Testis (tissue), 3 donors: ENCODE measurements around the gene CAVIN1. TPM values are rescaled to one million over a fixed set of nuclear protein-coding genes. Genes with fewer than 3 reads are reported as not detected.
"Not testable (repeated sequence)": the region's sequence is repeated elsewhere in the genome, so short reads cannot be mapped to it uniquely, and the experiment has no call there.

Experiments
- DNase-seq: peaks from one replicate; pipeline ENCODE4 v3.0.0-alpha.2; 2019
- H3K27ac ChIP-seq, 2 donors: fragments of 200-600 bp; sonication (generic); one replicate each; pipeline ENCODE4 v1.5.1; 2019
- H3K27me3 ChIP-seq: fragments of 200-600 bp; sonication (generic); one replicate; pipeline ENCODE4 v1.5.1; 2019
- H3K36me3 ChIP-seq: fragments of 200-600 bp; sonication (generic); one replicate; pipeline ENCODE4 v1.5.1; 2017; ENCODE audit warnings: low read depth; ENCODE audit errors: missing control alignments
- H3K4me1 ChIP-seq: fragments of 200-600 bp; sonication (generic); one replicate; pipeline ENCODE4 v1.5.1; 2019
- H3K4me3 ChIP-seq, 2 donors: fragments of 200-600 bp; sonication (generic); one replicate each; pipeline ENCODE4 v1.5.1; 2017 to 2019
- H3K9me3 ChIP-seq: fragments of 200-600 bp; sonication (generic); one replicate; pipeline ENCODE4 v1.5.1; 2017
- POLR2A ChIP-seq: fragments of 450-650 bp; IDR thresholded peaks from one replicate; pipeline ENCODE4 v1.6.1; 2017; ENCODE audit warnings: antibody characterized with exemption, mild to moderate bottlenecking, moderate library complexity
- WGBS, 2 donors: methylation state at CpG; one replicate each; pipeline ENCODE4 v1.1.5; 2018; 5-methylcytosine and 5-hydroxymethylcytosine counted together
- intact Hi-C: fragments of 100-400 bp; cut with DNase I; formaldehyde crosslinking; loops from one replicate; pipeline ENCODE4 v1.15.1; 2023; ENCODE audit warnings: low total_unique reads
- polyA plus RNA-seq: library from polyadenylated mRNA; stranded (reverse); fragments of 350-450 nt; fragmentation: Illumina TruSeq; extraction: RNeasy Lipid Tissue Mini Kit (QIAGEN cat#74804); gene quantifications from one replicate; pipeline ENCODE4 v1.2.3, GENCODE V29; 2014; ENCODE audit warnings: low read depth, low replicate concordance; ENCODE audit not compliant: insufficient read depth
- total RNA-seq, 2 donors: library from RNA; depleted of rRNA; stranded (reverse); fragments of >200 nt; gene quantifications; one replicate each; pipeline ENCODE4 v1.2.3, GENCODE V29; 2016
- TF ChIP-seq, protein P1 (sequence below), 3 experiments: fragments of 450-650 bp in 2 of 3; fragments of 200-600 bp in 1 of 3; sonication (generic) in 1 of 3; IDR thresholded peaks; one replicate each; pipeline ENCODE4 v1.5.1; 2016 to 2019; ENCODE audit warnings: antibody characterized with exemption in 3 of 3, mild to moderate bottlenecking in 2 of 3, moderate library complexity in 1 of 3

Gene CAVIN1
- total and polyA plus RNA-seq, 3 donors from 2014 or later: 49.4 to 106 (median 68.4) TPM

DNA sequence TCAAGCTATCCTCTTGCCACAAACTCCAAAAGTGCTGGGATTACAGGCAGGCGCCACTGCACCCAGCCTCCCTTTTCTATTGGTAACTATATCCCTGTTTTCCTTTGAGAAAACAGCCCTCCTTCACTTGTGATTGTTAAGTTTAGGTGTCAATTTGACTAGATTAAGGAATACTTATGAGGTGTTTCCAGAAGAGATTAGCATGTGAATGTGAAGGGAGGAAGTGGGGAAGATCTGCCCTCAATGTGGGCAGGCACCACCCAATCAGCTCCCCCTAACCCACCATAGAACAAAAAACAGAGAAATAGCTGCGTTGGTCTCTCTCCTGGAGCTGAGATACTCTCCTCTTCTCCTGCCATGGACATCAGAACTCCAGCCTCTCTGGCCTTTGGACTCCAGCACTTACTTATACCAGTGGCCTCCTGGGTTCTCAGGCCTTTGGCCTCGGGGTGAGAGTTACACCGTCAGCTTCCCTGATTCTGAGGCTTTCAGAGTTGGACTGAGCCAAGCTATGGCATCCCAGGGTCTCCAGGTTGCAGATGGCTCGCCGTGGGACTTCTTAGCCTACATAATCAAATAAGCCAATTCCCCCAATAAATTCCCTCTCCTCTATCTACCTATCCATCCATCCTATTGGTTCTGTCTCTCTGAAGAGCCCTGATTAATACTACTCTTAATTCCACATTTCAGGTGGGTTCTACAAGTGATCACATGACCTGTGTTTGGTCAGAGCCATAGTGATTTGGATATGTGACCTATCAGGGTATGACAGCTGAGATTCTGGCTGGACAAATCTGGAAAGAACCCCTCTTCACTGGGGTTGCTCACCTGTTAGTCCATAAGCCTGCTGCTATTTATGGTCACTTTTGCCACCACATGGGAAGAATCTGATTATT is 22.9 kb downstream of the CAVIN1 start:
- no peak for TF ChIP-seq POLR2A
- TF ChIP-seq, protein P1, sequence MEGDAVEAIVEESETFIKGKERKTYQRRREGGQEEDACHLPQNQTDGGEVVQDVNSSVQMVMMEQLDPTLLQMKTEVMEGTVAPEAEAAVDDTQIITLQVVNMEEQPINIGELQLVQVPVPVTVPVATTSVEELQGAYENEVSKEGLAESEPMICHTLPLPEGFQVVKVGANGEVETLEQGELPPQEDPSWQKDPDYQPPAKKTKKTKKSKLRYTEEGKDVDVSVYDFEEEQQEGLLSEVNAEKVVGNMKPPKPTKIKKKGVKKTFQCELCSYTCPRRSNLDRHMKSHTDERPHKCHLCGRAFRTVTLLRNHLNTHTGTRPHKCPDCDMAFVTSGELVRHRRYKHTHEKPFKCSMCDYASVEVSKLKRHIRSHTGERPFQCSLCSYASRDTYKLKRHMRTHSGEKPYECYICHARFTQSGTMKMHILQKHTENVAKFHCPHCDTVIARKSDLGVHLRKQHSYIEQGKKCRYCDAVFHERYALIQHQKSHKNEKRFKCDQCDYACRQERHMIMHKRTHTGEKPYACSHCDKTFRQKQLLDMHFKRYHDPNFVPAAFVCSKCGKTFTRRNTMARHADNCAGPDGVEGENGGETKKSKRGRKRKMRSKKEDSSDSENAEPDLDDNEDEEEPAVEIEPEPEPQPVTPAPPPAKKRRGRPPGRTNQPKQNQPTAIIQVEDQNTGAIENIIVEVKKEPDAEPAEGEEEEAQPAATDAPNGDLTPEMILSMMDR (IDR thresholded peaks at IDR 0.05): no peak
- DNase-seq: no peak
- 88% methylated on average over 6 of the region's 6 CpGs for WGBS, 2 donors
- H3K4me3 ChIP-seq: no peak overlapping the region
- H3K27ac ChIP-seq: no peak overlapping the region
- no peaks in the 10 kb centered on the region for H3K36me3 ChIP-seq
- peaks cover 7% of the 10 kb centered on the region for H3K4me1 ChIP-seq
- H3K9me3 ChIP-seq: no peaks in the 10 kb centered on the region
- no peaks in the 10 kb centered on the region for H3K27me3 ChIP-seq
- intact Hi-C loops: no loop called here

DNA sequence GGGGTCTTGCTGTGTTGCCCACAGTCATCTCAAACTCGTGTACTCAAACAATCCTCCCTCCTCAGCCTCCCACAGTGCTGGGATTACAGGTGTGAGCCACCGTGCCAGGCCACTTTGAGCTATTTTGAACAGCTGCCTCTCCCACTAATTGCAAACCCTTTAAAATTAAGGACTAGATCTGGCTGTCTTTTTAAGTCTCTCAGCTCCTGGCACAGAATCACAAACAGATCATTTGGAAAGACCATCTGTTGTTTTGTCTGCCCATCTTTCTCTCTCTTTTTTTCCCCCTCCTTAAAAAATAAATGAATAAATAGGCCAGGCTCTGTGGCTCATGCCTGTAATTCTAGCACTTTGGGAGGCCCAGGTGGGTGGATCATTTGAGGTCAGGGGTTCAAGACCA is 23.9 kb downstream of the CAVIN1 start:
- TF ChIP-seq, protein P1 (IDR thresholded peaks at IDR 0.05): no peak
- no peak for TF ChIP-seq POLR2A
- Histone ChIP-seq H3K9me3 (no peaks in the 10 kb centered on the region), H3K27ac (no peak overlapping the region), H3K27me3 (no peaks in the 10 kb centered on the region), H3K4me1 (peaks cover 7% of the 10 kb centered on the region), H3K36me3 (no peaks in the 10 kb centered on the region), H3K4me3 (no peak overlapping the region)
- DNase-seq: no peak
- intact Hi-C loops: no loop called here
- WGBS, 2 donors: 55 to 58% methylated on average over 2 of the region's 2 CpGs

DNA sequence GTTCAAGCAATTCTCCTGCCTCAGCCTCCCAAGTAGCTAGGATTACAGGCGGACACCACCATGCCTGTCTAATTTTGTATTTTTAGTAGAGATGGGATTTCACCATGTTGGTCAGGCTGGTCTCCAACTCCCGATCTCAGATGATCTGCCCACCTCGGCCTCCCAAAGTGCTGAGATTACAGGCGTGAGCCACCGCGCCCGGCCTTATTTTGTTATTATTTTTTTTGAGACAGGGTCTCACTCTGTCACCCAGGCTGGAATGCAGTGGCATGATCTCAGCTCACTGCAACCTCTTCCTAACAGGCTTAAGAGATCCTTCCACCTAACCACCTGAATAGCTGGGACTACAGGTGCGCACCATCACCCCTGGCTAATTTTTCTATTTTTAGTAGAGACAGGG is 27.5 kb downstream of the CAVIN1 start:
- H3K36me3 ChIP-seq, H3K27me3 ChIP-seq, H3K27ac ChIP-seq, DNase-seq, H3K4me3 ChIP-seq, H3K4me1 ChIP-seq, H3K9me3 ChIP-seq, intact Hi-C loops: not testable (repeated sequence)
- 94 to 96% methylated on average over 8 of the region's 8 CpGs for whole genome bisulfite sequencing, 2 donors

DNA sequence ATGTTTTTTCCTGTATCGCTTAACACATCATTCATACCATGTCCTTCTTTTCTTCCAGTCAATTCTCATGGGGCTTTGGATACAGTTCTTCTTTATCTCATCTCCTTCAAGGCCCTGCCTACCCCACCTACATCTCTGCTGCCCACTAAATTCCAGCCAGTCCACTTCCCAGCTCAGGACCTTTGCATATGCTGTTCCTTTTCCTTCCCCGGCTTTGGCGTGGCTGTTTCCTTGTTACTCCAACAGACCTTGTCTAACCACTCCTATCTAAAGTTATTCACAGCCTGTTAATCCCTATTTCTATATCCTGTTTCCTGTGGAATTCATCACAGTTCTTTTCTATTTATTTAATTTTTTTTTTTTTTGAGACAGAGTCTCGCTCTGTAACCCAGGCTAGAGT is 28.2 kb downstream of the CAVIN1 start:
- intact Hi-C loops: no loop called here

DNA sequence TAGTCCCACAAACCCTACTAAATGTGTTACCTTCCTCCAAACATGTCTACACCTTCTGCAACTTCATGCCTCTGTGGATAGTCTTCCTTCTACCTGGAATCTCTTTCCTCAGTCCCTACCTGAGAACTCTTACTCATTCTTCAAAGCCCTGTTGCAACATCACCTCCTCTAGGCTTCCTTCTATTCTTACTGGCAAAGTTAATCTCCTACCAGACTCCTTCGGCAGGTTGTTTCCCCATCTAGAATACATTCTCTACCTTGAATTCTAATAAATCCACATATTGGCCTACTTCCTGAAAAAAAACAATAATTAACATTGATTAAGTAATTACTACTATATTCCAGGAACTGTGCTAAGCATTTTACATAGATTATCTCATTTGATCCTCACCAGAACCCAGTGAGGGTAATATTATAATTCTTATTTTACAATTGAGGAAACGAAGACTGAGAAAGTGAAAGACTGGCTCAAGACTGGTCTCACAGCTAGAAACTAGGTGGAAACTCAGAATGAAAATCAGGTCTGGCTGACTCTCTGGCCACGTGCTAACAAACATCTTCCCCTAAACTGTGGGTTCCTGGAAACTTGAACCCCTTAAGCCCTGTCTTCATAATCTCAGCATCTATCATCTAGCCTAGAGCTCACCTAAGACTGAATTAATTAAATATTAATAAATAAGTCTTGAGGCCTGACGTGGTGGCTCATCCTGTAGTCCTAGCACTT is 30.2 kb downstream of the CAVIN1 start:
- no peak overlapping the region for H3K27ac ChIP-seq
- no peak for DNase-seq
- intact Hi-C loops: no loop called here
- no peaks in the 10 kb centered on the region for H3K36me3 ChIP-seq
- H3K9me3 ChIP-seq: no peaks in the 10 kb centered on the region
- no peaks in the 10 kb centered on the region for H3K27me3 ChIP-seq
- TF ChIP-seq, protein P1 (IDR thresholded peaks at IDR 0.05): no peak
- no peak for TF ChIP-seq POLR2A
- 83 to 92% methylated on average over 4 of the region's 4 CpGs for WGBS, 2 donors
- no peak overlapping the region for H3K4me3 ChIP-seq
- peaks cover 12% of the 10 kb centered on the region for H3K4me1 ChIP-seq

More for the DNA sequence above, 28.2 kb downstream of the CAVIN1 start:
- no peak for DNase-seq
- no peaks in the 10 kb centered on the region for H3K27me3 ChIP-seq
- H3K36me3 ChIP-seq: no peaks in the 10 kb centered on the region
- H3K4me3 ChIP-seq: no peak overlapping the region
- TF ChIP-seq, protein P1 (IDR thresholded peaks at IDR 0.05): no peak
- no peak for TF ChIP-seq POLR2A
- H3K4me1 ChIP-seq: peaks cover 3% of the 10 kb centered on the region
- no peak overlapping the region for H3K27ac ChIP-seq
- WGBS, 2 donors: 93 to 100% methylated on average over 4 of the region's 4 CpGs
- no peaks in the 10 kb centered on the region for H3K9me3 ChIP-seq

DNA sequence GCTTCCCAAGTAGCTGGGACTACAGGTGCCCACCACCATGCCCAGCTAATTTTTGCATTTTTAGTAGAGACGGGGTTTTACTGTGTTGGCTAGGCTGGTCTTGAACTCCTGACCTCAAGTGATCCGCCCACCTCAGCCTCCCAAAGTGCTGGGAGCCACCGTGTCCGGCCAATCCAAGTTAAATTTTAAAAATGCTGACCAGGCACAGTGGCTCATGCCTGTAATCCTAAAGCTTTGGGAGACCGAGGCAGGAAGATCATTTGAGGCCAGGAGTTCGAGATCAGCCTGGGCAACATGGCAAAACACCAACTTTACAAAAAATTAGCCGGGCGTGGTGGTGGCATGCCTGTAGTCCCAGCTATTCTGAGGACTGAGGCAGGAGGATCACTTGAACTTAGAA is 31.6 kb downstream of the CAVIN1 start:
- H3K36me3 ChIP-seq, H3K27ac ChIP-seq, DNase-seq, intact Hi-C loops, H3K9me3 ChIP-seq, H3K4me3 ChIP-seq, H3K27me3 ChIP-seq: not testable (repeated sequence)
- WGBS, 2 donors: 87 to 92% methylated on average over 8 of the region's 8 CpGs
- peaks cover 17% of the 10 kb centered on the region for H3K4me1 ChIP-seq
